H54 (cell line): ENCODE data around the gene SPPL2B.

ENCODE experiments used
- DNase-seq: peaks from one replicate; pipeline ENCODE4 v3.0.0; 2011; ENCODE audit warnings: low spot score, mixed read lengths; ENCODE audit not compliant: insufficient read length
- FAIRE-seq: peaks from 3 replicates; lab custom pipeline; 2011; peaks lifted over from hg19 to GRCh38; lab: Jason Lieb, UNC
- POLR2A ChIP-seq: IDR thresholded peaks from 2 replicates; pipeline ENCODE4 v1.6.1; 2011; ENCODE audit warnings: low read depth, mild to moderate bottlenecking, low read length

Gene SPPL2B

DNA sequence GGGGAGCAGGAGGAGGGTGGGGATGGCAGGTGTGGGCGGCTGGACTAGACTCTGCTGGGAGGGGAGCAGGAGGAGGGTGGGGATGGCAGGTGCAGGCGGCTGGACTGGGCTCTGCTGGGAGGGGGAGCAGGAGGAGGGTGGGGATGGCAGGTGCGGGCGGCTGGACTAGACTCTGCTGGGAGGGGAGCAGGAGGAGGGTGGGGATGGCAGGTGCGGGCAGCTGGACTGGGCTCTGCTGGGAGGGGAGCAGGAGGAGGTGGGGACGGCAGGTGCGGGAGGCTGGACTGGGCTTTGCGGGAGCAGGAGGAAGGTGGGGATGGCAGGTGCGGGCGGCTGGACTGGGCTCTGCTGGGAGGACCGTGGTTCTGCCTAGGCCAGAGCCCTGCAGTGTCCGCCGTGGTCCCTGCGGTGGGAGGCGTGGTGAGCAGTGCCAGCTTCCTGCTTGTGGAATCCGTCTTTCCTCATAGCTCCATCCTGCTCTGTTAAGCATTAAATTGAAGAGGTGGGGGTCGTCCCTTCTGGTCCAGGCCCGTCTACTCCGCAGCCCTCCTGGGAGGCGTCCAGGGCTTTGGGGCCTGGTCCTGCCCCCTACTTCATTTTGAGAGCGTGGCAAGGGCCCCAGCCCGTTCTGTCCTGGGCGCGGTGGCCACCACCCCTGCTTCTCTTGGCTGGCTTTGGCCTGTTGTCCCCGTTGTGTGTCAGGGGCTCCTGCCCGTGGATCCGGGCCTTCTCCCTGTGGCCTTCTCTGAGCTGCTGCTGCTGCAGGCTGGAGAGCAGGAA lies 4.7 kb downstream of the SPPL2B start:
- FAIRE-seq (no peak), DNase-seq (no peak)
- TF ChIP-seq POLR2A = no peak

- no peak for DNase-seq
- no peak for TF ChIP-seq POLR2A
- no peak for FAIRE-seq
Observed at GRCh38 chr19:2333807-2334211, 5.3 kb downstream of the SPPL2B start.

GRCh38 chr19:2334426-2334825 lies 5.9 kb downstream of the SPPL2B start:
- FAIRE-seq (no peak), DNase-seq (no peak)
- TF ChIP-seq POLR2A = no peak

DNA sequence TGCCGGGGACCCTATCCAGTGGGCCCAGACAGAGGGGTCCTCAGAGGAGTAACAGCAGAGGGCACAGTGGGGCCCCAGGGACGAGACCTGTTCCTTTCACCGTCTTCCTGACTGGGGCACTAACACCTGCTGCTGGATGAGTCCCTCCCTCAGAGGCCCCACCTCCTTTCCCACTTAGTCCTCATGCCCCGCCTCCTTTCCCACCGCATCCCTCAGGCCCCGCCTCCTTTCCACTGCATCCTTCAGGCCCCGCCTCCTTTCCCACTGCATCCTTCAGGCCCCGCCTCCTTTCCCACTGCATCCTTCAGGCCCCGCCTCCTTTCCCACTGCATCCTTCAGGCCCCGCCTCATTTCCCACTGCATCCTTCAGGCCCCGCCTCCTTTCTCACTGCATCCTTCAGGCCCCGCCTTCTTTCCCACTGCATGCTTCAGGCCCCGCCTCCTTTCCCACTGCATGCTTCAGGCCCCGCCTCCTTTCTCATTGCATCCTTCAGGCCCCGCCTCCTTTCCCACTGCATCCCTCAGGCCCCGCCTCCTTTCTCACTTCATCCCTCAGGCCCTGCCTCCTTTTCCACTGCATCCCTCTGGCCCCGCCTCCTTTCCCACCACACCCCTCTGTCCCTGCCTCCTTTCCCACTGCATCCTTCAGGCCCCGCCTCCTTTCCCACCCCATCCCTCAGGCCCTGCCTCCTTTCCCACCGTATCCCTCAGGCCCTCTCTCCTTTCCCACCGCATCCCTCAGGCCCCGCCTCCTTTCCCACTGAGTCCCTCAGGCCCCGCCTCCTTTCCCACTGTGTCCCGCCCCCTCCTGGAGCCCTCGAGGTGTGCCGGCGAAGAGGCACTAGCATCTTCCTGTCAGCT lies 6.7 kb downstream of the SPPL2B start:
- no peak for TF ChIP-seq POLR2A
- DNase-seq (no peak), FAIRE-seq (no peak)

GRCh38 chr19:2335848-2336247 lies 7.4 kb downstream of the SPPL2B start:
- no peak for FAIRE-seq

DNA sequence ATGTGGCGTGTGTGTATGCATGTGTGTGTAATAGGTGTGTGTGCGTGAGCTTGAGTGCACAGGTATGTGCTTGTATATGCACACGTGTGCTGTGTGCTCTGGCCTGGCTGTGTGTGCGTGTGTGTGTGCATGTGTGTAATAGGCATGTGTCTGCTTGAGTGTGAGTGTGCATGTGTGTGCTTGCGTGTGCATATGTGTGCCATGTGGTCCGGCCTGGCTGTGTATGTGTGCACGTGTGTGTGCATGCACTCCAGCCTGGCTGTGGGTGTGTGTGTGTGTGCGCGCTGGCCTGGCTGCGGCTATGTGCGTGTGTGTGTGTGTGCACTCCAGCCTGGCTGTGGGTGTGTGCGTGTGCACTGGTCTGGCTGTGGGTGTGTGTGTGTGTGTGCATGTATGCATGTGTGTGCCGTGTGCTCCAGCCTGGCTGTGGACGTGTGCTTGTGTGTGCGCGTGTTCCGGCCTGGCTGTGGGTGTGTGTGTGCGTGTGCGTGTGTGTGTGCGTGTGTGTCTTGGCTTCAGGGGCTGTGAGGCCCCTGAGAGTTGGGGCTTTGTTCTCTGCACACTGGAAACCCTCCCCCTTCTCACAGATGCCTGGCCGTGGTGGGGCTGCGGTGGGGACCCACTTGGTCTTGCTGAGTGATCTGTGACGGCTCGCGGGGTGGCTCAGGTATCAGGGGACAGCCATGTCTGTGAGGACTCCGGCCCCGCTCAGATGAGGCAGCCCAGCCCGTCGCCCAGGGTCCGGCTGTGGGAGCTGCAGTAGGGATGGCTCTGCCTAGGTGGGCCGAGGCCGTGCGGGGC lies 8.2 kb downstream of the SPPL2B start:
- no peak for TF ChIP-seq POLR2A
- no peak for FAIRE-seq
- no peak for DNase-seq

More at GRCh38 chr19:2335848-2336247, 7.4 kb downstream of the SPPL2B start:
- no peak for TF ChIP-seq POLR2A
- DNase-seq = no peak

- FAIRE-seq (no peak), DNase-seq (no peak)
- TF ChIP-seq POLR2A = no peak
Observed at GRCh38 chr19:2337329-2337707, 8.8 kb downstream of the SPPL2B start.

GRCh38 chr19:2338055-2338615 lies 9.7 kb downstream of the SPPL2B start:
- no peak for TF ChIP-seq POLR2A
- no peak for FAIRE-seq
- no peak for DNase-seq

GRCh38 chr19:2338751-2339643 lies 10.5 kb downstream of the SPPL2B start:
- FAIRE-seq (no peak), DNase-seq (no peak)

GRCh38 chr19:2339644-2340310 lies 11.3 kb downstream of the SPPL2B start:
- no peak for TF ChIP-seq POLR2A
- DNase-seq (no peak), FAIRE-seq (no peak)

More at GRCh38 chr19:2338751-2339643, 10.5 kb downstream of the SPPL2B start:
- no peak for TF ChIP-seq POLR2A

DNA sequence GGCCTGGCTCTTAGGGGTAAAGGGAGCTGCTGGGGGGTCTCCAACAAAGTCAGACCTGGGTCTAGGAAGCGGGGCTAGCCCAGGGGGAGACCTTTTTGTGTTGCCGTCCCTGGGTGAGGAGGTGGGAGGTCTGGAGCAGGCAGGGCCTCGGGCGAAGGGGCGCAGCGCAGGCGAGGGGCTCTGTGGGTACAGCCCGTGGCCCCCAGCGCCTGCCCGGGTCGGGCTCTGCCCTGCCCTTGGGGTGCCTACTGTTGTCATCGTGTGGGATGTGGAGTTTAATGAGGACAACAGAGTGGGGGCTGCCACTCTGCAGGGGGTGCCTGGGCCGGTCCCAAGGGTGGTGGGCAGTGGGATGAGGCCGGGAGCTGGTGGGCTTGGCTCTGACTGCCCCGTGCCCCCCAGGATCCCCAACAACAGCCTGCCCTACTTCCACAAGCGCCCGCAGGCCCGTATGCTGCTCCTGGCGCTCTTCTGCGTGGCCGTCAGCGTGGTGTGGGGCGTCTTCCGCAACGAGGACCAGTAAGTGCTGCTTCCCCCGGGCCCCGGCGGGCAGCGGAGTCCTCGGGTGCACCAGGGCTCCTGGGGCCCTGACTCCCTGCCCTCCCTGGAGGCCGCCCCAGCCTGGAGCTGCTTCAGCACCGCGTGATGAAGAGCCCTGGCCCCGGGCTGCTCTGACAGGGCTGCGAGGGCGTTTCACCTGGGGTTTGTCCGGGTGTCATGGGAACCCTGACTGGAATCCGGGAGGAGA lies 12.2 kb downstream of the SPPL2B start:
- no peak for FAIRE-seq
- DNase-seq = no peak
- TF ChIP-seq POLR2A = no peak
